Muscle of leg (tissue), 11 donors: Measurements from ENCODE around the gene RABEP1. TPM values are rescaled to one million over a fixed set of nuclear protein-coding genes. Genes with fewer than 3 reads are reported as not detected.

Experiments used
- DNase-seq: peaks from one replicate; pipeline ENCODE4 v3.0.0; 2013
- H3K27ac ChIP-seq: one replicate; pipeline ENCODE4 v1.5.1; 2013; ENCODE audit warnings: mild to moderate bottlenecking, low read length, control low read depth
- H3K27me3 ChIP-seq: one replicate; pipeline ENCODE4 v1.6.1; 2013; ENCODE audit warnings: low read length; ENCODE audit not compliant: control insufficient read depth, insufficient read depth
- H3K36me3 ChIP-seq: one replicate; pipeline ENCODE4 v1.6.1; 2013; ENCODE audit warnings: low read length; ENCODE audit not compliant: control insufficient read depth, insufficient read depth
- H3K4me1 ChIP-seq: one replicate; pipeline ENCODE4 v1.6.1; 2013; ENCODE audit warnings: low read length; ENCODE audit not compliant: control insufficient read depth, insufficient read depth
- H3K4me3 ChIP-seq: one replicate; pipeline ENCODE4 v1.5.1; 2013; ENCODE audit warnings: low read length, control low read depth
- H3K9me3 ChIP-seq: replicated peaks from 2 replicates; pipeline ENCODE4 v1.6.1; 2013; ENCODE audit warnings: low read depth, low read length; ENCODE audit not compliant: control insufficient read depth
- WGBS: methylation state at CpG from one replicate; pipeline ENCODE4 v1.1.5; 2013; ENCODE audit warnings: missing lambda C conversion rate; ENCODE audit not compliant: insufficient coverage; 5-methylcytosine and 5-hydroxymethylcytosine counted together
- polyA plus RNA-seq, 8 donors: library from polyadenylated mRNA; unstranded; fragments of 120-200 nt; gene quantifications; one replicate each; pipeline versions ENCODE4 v1.2.1 to v1.2.3, GENCODE V29; 2013; ENCODE audit warnings: inconsistent platforms in 1 of 8, low replicate concordance in 1 of 8; ENCODE audit not compliant: insufficient read length in 8 of 8, insufficient read depth in 1 of 8
- total RNA-seq: library from RNA; stranded (reverse); fragments of 120-200 nt; gene quantifications from one replicate; pipeline ENCODE4 v1.2.4, GENCODE V29; 2013

RABEP1 gene
- total and polyA plus RNA-seq, 9 donors = 38.2 to 55.6 (median 51.6) TPM

DNA sequence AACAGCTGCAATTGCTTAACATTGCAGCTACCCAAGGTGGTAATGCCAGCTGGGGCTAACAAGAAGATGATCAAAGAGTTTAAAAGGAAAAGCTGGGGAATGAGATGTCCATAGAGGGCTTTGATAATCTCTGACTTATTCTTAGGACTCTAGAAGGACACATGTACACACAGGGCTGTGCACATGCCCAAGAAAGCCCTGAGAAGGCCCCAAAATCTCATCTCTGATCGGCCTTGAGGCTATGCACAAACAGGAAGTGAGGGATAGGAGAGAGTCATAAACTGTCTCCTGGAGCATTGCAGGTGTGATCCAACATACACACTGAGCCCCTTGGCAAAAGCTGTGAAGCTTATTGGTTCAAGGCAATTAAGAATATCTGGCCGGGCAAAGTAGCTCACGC is 17.2 kb upstream of the RABEP1 start:
- 0% methylated on average over 1 of the region's 3 CpGs for WGBS
- Histone ChIP-seq H3K27me3 (no peaks in the 10 kb centered on the region), H3K4me3 (no peak overlapping the region), H3K9me3 (no peaks in the 10 kb centered on the region), H3K27ac (no peak overlapping the region), H3K4me1 (no peaks in the 10 kb centered on the region), H3K36me3 (no peaks in the 10 kb centered on the region)
- DNase-seq = no peak

DNA sequence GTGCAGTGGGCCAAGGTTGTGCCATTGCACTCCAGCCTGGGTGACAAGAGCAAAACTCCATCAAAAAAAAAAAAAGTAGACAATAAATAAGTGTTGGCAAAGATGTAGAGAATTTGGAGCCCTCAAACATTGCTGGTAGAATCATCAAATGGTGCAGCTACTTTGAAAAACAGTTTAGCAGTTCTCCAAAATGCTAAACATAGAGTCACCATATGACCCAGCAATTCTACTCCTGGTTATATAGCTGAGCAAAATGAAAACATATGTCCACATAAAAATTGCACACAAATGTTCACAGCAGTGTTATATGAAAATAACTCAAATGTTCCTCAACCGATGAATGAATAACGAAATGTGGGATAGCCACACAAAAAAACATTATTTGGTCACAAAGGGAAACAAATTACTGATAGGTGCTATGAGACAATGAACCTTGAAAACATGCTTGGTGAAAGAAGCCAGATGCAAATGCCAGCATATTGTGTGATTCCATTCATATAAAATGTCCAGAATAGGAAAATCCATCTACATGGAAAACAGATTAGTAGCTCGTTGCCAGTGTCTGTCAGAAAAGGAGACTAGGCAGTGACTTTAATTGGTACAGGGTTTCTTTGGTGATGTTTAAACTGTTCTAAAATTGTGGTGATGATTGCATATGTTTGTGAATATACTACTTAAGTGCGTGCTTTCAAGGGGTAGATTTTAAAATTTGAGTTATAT is 12.7 kb upstream of the RABEP1 start:
- no CpG with 5 or more reads among the region's 4 CpGs for WGBS
- no peaks in the 10 kb centered on the region for H3K36me3 ChIP-seq
- DNase-seq = peak; percentile 69
- no peaks in the 10 kb centered on the region for H3K9me3 ChIP-seq
- H3K27ac ChIP-seq = no peak overlapping the region
- H3K27me3 ChIP-seq = no peaks in the 10 kb centered on the region
- H3K4me3 ChIP-seq = no peak overlapping the region
- H3K4me1 ChIP-seq = no peaks in the 10 kb centered on the region

DNA sequence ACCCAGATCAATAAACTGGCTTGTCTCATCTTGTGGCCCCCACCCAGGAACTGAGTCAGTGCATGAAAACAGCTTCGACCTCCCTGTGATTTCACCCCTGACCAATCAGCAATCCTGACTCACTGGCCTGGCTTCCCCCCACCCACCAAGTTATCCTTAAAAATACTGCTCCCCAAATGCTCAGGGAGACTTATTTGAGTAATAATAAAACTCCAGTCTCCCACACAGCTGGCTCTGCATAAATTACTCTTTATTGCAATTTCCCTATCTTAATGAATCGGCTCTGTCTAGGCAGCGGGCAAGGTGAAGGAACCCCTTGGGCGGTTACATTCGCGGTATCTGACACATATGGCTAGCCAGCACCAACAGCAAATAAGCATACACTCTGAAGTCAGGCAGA is 9.8 kb upstream of the RABEP1 start:
- Histone ChIP-seq H3K36me3 (no peaks in the 10 kb centered on the region), H3K4me1 (no peaks in the 10 kb centered on the region), H3K9me3 (no peaks in the 10 kb centered on the region), H3K27me3 (no peaks in the 10 kb centered on the region), H3K4me3 (no peak overlapping the region), H3K27ac (no peak overlapping the region)
- 84% methylated on average over 2 of the region's 6 CpGs for WGBS
- DNase-seq = no peak

DNA sequence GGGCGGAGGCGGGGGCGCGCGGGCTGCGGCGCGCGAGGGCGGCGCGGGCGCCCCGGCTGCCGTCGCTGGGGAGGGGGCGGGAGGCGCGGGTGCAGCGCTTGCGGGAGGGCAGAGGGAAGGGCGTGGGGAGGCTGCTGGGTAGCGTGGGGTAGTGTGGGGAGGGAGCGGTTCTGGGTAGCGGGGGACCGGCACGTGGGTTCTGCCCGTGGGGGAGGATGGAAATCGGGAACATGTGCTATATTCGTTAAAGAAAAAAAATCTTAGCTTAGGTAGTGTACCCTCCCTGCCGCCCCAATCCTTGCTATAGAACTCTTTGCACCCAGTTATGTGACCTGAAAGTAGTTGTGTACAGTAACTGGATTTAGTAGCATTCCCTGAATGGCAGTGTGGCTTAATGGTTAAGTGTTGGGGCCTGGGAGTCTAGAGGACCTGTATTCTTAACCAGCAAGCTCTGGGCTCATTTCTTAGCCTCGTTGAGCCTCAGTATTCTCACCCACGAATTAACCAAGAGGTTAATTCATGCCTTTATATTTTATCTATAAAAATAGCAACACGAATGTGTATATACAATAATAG is 646 bp downstream of the RABEP1 start:
- no peak for DNase-seq
- Histone ChIP-seq H3K27me3 (no peaks in the 10 kb centered on the region), H3K27ac (peak overlapping the region; percentile 65)

DNA sequence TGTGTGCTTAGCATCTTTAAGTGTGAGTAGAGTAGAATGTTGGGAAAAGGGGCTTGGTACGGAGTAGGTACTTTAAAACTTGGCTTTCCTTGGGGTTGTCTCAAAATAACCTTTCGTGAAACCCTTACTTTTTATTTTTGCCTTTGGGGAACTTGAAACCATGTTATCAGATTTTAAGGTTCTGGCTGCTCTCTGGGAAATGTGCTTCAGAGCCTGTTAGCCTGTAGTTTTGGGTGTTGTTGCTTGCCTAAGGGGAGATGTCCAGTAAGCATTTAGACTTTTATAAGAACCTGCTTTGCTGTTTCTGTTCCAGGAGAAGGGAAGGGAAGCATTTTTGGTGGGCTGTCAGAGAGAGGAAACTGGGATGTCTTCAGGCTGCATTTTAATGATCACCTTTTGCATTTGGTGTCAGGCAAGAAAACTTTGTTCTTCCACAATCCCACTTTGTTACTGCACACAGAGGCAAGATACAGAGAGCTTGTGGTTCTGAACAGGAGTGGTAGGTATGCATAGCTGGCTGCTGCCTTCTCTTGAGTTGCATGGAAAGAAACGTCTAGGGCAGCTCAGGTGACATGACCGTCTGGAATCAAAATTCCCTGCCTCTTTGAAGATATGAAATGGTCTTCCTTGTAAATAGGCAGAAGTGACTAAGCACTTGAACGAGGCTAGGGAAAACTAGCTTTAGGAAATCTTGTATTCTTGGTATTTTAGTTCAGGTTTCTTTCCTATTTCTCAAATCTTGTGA is 1.7 kb downstream of the RABEP1 start:
- Histone ChIP-seq H3K27me3 (no peaks in the 10 kb centered on the region), H3K4me3 (no peak overlapping the region), H3K4me1 (peaks cover 11% of the 10 kb centered on the region), H3K27ac (no peak overlapping the region), H3K9me3 (no peaks in the 10 kb centered on the region), H3K36me3 (peaks cover 6% of the 10 kb centered on the region)
- 27% methylated on average over 2 of the region's 5 CpGs for WGBS
- DNase-seq = peak; percentile 17

More for the DNA sequence above, 646 bp downstream of the RABEP1 start:
- H3K4me1 ChIP-seq = peaks cover 11% of the 10 kb centered on the region
- no peaks in the 10 kb centered on the region for H3K9me3 ChIP-seq
- H3K36me3 ChIP-seq = peaks cover 3% of the 10 kb centered on the region
- peak overlapping the region; percentile 61 for H3K4me3 ChIP-seq
- 0% methylated on average over 17 of the region's 34 CpGs for WGBS

DNA sequence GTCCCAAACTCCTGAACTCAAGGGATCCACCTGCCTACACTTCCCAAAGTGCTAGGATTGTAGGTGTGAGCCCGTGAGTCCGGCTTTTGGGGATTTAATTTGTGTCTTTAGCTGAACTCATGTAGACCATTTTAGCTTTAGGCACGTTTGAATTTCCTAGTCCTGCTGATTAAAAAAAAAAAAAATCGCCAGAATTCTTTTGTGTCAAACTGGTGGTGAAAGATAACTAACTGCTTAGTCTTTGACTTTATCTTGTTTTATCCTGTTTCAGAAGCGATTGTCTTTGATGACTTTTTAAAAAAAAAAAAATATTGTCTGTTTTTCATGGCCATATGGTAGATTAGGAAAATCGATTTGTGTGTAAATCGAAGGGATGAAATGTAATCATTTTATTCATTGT is 2.6 kb downstream of the RABEP1 start:
- no peak for DNase-seq
- no peaks in the 10 kb centered on the region for H3K27me3 ChIP-seq
- no peaks in the 10 kb centered on the region for H3K9me3 ChIP-seq
- no peak overlapping the region for H3K27ac ChIP-seq
- no peak overlapping the region for H3K4me3 ChIP-seq
- peaks cover 11% of the 10 kb centered on the region for H3K4me1 ChIP-seq
- peaks cover 6% of the 10 kb centered on the region for H3K36me3 ChIP-seq
- WGBS = no CpG with 5 or more reads among the region's 7 CpGs

DNA sequence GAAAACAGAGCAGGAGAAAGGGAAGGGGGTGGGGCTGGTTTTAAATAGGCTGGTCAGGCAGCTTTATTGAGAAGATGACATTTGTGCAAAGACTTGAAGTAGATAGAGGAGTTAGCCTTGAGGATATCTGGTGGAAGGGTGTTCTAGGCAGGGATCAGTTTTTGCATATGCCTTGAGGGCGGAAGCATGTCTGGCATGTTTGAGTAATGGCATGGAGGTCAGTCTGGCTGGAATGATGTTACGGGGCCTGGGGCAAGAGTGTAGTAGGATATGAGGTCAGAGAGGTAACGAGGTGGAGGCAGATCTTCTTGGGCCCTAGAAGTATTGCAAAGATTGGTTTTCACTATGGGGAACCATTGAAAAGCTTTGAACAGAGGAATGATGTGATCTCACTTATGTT is 4.8 kb downstream of the RABEP1 start:
- H3K27me3 ChIP-seq = no peaks in the 10 kb centered on the region
- DNase-seq = peak; percentile 17
- peaks cover 7% of the 10 kb centered on the region for H3K4me1 ChIP-seq
- H3K27ac ChIP-seq = no peak overlapping the region
- H3K9me3 ChIP-seq = no peaks in the 10 kb centered on the region
- no peak overlapping the region for H3K4me3 ChIP-seq
- H3K36me3 ChIP-seq = peaks cover 6% of the 10 kb centered on the region
- 85% methylated on average over 3 of the region's 3 CpGs for WGBS

DNA sequence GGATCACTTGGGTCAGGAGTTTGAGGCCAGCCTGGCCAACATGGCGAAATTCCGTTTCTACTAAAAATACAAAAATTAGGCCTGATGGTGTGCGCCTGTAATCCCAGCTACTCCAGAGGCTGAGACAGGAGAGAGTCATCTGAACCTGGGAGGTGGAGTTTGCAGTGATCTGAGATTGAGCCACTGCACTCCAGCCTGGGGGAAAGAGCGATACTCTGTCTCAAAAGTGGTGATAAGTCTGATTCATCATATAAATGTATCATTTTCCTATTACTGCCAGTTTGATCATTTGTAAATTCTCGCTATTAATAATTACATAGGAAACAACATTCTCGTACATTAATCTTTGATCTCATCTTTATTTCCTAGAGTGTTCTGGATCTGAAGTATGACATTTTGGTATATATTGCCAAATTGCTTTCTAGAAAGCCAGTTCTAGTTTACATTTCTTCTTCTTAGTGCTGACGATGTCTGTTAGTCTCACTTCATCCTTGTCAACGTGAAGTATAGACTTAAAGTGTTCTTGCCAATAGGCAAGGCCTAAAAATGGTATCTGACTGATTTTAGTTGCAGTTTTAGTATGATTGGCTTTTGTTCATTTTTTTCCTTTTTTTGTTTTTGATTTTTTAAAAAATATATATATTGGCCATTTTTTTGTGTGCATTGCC is 9.7 kb downstream of the RABEP1 start:
- H3K4me3 ChIP-seq = no peak overlapping the region
- no peaks in the 10 kb centered on the region for H3K27me3 ChIP-seq
- no peaks in the 10 kb centered on the region for H3K9me3 ChIP-seq
- H3K27ac ChIP-seq = no peak overlapping the region
- no peak for DNase-seq
- WGBS = 100% methylated on average over 2 of the region's 8 CpGs
- H3K36me3 ChIP-seq = peaks cover 3% of the 10 kb centered on the region
- no peaks in the 10 kb centered on the region for H3K4me1 ChIP-seq

DNA sequence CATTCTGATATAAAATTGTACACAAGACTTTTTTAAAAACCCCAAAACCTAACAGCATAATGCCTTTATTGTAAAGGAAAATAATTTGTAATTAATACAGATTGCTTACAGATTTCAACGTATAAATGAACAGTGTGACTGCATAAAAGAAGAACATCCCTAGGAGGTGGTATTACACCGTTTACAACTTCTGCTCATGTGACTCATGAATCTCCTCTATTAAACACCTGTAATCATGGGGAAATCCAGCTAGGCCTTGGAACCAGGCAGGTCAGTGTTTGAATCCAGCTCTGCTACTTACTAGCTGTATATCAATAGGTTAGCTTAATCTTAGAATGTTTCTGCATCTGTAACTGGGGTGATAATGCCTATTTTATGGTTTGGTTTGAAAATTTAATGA is 15.2 kb downstream of the RABEP1 start:
- no peak for DNase-seq
- H3K27me3 ChIP-seq = no peaks in the 10 kb centered on the region
- no peaks in the 10 kb centered on the region for H3K4me1 ChIP-seq
- no peaks in the 10 kb centered on the region for H3K9me3 ChIP-seq
- no peak overlapping the region for H3K27ac ChIP-seq
- H3K4me3 ChIP-seq = no peak overlapping the region
- WGBS = no CpG with 5 or more reads among the region's 2 CpGs
- no peaks in the 10 kb centered on the region for H3K36me3 ChIP-seq

DNA sequence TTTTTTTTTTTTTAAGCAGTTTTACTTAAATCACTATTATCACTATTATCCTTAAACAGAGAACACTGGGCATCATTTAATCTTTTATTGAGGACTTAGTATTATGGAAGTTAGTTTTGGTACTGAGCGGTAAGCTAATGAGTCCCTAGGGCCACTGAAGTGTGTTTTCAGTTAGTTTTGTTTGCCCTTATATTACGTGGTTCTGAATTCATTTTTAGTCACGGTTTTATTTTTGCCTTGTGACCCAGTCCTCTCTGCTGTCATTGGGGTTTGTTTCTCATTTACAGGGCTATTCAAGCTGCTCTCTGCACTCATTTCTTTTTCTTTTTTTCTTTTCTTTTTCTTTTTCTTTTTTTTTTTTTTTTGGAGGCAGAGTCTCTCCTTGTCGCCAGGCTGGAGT is 17.3 kb downstream of the RABEP1 start:
- no CpG with 5 or more reads among the region's 4 CpGs for WGBS
- Histone ChIP-seq H3K4me3 (no peak overlapping the region), H3K9me3 (no peaks in the 10 kb centered on the region), H3K4me1 (no peaks in the 10 kb centered on the region), H3K27me3 (no peaks in the 10 kb centered on the region), H3K36me3 (no peaks in the 10 kb centered on the region), H3K27ac (no peak overlapping the region)
- no peak for DNase-seq
